GM19328 (cell line): ENCODE data around the gene HCN2.
"Not testable (repeated sequence)": the region's sequence is repeated elsewhere in the genome, so short reads cannot be mapped to it uniquely, and the experiment has no call there.

Experiments used
- ATAC-seq: cut with Tn5 transposase; IDR thresholded peaks from one replicate; pipeline ENCODE4 v1.9.1; 2021; ENCODE audit warnings: mild to moderate bottlenecking, moderate library complexity; ENCODE audit not compliant: unreplicated experiment

The HCN2 gene

DNA sequence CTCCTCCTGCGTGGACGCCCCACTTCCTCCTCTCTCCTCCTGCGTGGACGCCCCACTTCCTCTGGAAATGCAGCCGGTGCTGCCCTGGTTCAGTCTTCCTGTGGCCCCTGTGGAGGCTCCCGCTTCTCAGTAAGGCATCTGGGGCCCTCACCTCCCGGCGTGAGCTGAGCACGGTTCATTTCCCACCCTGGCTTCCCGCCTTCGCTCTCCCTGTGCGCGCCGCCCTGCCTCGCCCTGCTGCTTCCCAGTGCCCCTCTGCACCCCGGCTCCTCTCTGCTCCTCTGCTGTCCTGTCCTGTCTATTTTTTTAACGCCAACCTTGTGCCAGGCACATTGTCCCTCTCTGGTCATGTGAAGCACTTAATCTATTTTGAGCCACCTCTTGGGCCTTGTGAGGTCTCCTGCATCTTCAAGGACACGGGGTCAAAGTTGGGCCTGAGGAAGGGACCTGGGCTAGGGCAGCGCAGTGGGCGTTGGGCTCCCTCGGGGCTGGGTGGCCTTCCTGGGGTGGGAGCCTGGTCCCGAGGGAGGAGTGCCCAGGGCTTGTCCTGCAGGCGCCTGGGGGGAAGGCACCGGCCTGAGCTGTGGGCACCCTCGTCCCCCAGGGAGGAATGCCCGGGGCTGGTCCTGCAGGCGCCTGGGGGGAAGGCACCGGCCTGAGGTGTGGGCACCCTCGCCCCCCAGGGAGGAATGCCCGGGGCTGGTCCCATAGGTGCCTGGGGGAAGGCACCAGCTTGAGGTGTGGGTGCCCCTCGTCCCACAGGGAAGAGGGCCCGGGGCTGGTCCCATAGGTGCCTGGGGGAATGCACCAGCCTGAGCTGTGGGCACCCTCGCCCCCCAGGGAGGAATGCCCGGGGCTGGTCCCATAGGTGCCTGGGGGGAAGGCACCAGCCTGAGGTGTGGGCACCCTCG, 13.0 kb downstream of the HCN2 start:
- ATAC-seq, result no peak

GRCh38 chr19:603302-603639, 13.6 kb downstream of the HCN2 start:
- ATAC-seq, result not testable (repeated sequence)

DNA sequence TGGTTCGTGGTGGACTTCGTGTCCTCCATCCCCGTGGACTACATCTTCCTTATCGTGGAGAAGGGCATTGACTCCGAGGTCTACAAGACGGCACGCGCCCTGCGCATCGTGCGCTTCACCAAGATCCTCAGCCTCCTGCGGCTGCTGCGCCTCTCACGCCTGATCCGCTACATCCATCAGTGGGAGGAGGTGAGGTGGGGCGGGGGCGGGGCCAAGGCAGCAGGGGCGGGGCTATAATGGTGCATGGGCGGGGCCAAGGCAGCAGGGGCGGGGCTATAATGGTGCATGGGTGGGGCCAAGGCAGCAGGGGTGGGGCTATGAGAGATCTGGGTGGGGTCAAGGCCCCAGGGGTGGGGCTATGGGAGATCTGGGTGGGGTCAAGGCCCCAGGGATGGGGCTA, 14.1 kb downstream of the HCN2 start:
- ATAC-seq, result not testable (repeated sequence)

- ATAC-seq, result no peak
These were observed 14.7 kb downstream of the HCN2 start for GRCh38 chr19:604355-604754.

- not testable (repeated sequence) for ATAC-seq
These were observed 15.6 kb downstream of the HCN2 start for GRCh38 chr19:605061-605971.

DNA sequence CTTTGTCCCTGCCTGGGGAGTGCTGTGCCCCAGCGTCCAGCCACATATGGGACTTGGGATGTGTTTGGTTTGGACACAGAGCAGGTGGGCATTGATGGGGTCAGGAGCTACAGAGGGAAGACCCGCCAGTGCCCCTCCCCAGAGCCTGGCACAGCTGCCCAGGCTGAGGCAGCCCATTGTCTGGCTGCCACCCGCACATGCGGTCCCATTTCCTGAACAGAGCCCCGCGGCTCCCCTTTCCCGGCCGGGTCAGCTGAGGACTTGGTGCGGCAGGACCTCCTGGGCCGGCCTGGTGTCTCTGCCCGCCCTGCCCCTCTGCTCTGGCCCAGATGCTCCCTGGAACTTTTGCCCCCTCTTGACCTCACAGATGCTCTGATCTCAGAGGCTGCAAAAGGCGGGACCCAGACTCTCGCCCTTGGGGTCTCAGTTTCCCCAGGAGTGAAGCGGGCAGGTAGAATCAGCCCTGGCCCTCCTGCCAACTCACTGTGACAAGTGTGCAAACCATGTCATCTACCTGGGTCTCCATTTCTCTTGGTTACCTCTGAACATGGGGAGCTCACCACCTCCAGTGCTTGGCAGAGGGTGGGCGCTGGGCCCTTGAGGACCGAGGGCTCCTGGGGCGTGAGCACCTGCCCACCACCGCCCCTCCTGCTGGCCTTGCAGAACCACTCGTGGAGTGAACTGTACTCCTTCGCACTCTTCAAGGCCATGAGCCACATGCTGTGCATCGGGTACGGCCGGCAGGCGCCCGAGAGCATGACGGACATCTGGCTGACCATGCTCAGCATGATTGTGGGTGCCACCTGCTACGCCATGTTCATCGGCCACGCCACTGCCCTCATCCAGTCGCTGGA, 17.8 kb downstream of the HCN2 start:
- ATAC-seq, result no peak

DNA sequence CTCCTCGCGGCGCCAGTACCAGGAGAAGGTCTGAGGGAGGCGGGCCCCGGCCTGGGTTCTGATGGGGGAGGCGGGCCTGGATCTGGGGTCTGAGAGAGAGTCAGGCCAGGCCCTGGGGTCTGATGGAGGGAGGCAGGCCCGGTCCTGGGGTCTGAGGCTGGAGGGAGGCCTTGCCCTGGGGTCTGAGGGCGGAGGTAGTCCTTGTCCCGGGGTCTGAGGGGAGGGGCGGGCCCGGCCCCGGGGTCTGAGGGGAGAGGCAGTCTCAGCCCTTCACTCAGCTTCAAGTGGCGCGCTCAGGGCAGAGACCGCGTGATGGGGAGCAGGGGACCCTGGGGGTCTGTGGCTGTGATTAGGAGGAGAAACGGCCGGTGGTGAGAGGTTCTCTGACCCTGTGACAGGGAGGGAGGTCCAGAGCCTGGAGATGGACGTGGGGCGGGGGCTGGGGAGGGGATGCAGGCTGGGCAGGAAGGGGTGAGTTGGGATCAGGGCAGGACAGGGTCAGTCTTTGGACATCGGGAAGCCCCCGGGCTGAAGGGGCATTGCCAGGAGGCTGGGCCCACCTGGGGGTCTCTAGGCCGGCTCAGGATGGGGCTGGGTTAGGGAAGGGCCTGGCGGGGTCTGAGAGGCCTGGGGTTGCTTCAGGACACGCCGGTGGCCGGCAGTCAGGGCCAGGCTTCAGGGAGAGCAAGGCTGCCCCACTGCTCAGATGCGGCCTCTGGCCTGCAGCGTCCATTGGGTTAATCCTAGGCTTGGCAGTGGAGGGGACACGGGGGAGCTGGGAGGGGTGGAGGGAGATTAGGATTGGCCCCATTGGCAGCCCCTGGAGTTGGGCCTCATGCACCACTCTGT, 18.7 kb downstream of the HCN2 start:
- ATAC-seq, result no peak

- no peak for ATAC-seq
These were observed 19.3 kb downstream of the HCN2 start for GRCh38 chr19:609004-609346.

GRCh38 chr19:610071-610800, 20.6 kb downstream of the HCN2 start:
- ATAC-seq, result no peak

- ATAC-seq, result no peak
These were observed 21.3 kb downstream of the HCN2 start for GRCh38 chr19:610801-611480.

GRCh38 chr19:611481-611868, 21.8 kb downstream of the HCN2 start:
- ATAC-seq, result no peak

- ATAC-seq, result no peak
These were observed 23.3 kb downstream of the HCN2 start for GRCh38 chr19:612941-613340.

DNA sequence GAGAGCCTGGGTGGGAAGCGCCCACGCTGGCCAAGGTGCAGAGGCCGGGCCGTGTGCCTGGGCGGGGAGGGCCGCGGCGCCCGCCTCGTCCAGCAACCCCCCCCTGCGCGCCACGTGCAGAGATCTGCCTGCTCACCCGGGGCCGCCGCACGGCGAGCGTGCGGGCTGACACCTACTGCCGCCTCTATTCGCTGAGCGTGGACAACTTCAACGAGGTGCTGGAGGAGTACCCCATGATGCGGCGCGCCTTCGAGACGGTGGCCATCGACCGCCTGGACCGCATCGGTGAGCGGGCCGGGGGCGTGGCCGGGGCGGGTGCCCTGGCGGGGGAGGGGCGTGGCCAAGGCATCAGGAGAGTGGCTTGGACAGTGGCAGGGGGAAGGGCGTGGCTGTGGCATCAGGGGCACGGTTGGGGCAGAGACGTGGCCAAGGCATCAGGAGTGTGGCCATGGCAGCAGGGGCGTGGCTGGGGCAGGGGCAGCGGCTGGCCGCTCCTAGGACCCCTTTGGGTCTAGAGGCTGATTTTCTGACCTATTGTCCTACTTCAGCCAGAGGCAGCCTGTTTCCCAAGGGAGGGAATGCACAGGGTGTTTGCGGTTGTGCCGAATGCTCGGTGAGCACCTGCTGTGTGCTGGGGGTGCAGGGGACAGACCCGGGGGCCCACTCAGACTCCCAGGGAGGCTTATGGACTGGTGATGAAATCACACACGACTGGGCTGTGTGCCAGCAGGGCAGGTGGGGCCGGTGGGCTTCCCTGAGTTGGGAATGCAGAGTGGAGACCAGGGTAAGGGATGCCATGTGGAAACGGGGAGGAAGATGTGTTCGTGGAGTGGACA, 24.3 kb downstream of the HCN2 start:
- no peak for ATAC-seq

- ATAC-seq, result no peak
These were observed 25.9 kb downstream of the HCN2 start for GRCh38 chr19:615619-616018.

DNA sequence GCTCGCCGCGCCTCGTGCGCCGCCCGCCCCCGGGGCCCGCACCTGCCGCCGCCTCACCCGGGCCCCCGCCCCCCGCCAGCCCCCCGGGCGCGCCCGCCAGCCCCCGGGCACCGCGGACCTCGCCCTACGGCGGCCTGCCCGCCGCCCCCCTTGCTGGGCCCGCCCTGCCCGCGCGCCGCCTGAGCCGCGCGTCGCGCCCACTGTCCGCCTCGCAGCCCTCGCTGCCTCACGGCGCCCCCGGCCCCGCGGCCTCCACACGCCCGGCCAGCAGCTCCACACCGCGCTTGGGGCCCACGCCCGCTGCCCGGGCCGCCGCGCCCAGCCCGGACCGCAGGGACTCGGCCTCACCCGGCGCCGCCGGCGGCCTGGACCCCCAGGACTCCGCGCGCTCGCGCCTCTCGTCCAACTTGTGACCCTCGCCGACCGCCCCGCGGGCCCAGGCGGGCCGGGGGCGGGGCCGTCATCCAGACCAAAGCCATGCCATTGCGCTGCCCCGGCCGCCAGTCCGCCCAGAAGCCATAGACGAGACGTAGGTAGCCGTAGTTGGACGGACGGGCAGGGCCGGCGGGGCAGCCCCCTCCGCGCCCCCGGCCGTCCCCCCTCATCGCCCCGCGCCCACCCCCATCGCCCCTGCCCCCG, 26.5 kb downstream of the HCN2 start:
- no peak for ATAC-seq

GRCh38 chr19:616747-617526, 27.3 kb downstream of the HCN2 start:
- no peak for ATAC-seq
